GM18951 (cell line): Measurements from ENCODE around the gene ZRANB3.

ENCODE experiments used
- POLR2A ChIP-seq: IDR thresholded peaks from 4 replicates; pipeline ENCODE4 v1.6.1; 2011; ENCODE audit warnings: mild to moderate bottlenecking; ENCODE audit not compliant: insufficient read length, insufficient read depth; ENCODE audit errors: extremely low read depth
- in situ Hi-C: fragments of 300-500 bp; cut with MboI; formaldehyde crosslinking; loops from one replicate; pipeline ENCODE4 v1.12.0; 2022; ENCODE audit warnings: low sequenced_read_pairs, mixed read lengths, inconsistent platforms; ENCODE audit not compliant: unreplicated experiment

ZRANB3 gene

GRCh38 chr2:135246711-135247270 lies 284.2 kb downstream of the ZRANB3 start:
- no peak for TF ChIP-seq POLR2A
- in situ Hi-C loops, result no loop called here

- no peak for TF ChIP-seq POLR2A
- in situ Hi-C loops, result no loop called here
Measured at GRCh38 chr2:135245071-135245470, 285.9 kb downstream of the ZRANB3 start.

GRCh38 chr2:135238651-135239050 lies 292.4 kb downstream of the ZRANB3 start:
- no peak for TF ChIP-seq POLR2A
- in situ Hi-C loops, result no loop called here

- in situ Hi-C loops, result no loop called here
- TF ChIP-seq POLR2A, result no peak
Measured at GRCh38 chr2:135230150-135230549, 300.9 kb downstream of the ZRANB3 start.

- TF ChIP-seq POLR2A, result no peak
Measured at GRCh38 chr2:135227386-135227785, 303.6 kb downstream of the ZRANB3 start.

GRCh38 chr2:135226961-135227360 lies 304.1 kb downstream of the ZRANB3 start:
- in situ Hi-C loops, result no loop called here
- TF ChIP-seq POLR2A, result no peak

More at GRCh38 chr2:135227386-135227785, 303.6 kb downstream of the ZRANB3 start:
- in situ Hi-C loops, result no loop called here

GRCh38 chr2:135225781-135226180 lies 305.2 kb downstream of the ZRANB3 start:
- no peak for TF ChIP-seq POLR2A
- in situ Hi-C loops, result no loop called here

- in situ Hi-C loops, result no loop called here
- TF ChIP-seq POLR2A, result no peak
Measured at GRCh38 chr2:135219226-135219625, 311.8 kb downstream of the ZRANB3 start.

GRCh38 chr2:135218426-135218825 lies 312.6 kb downstream of the ZRANB3 start:
- in situ Hi-C loops, result no loop called here
- TF ChIP-seq POLR2A, result no peak

- in situ Hi-C loops, result no loop called here
Measured at GRCh38 chr2:135212757-135213156, 318.3 kb downstream of the ZRANB3 start.

GRCh38 chr2:135208016-135208415 lies 323.0 kb downstream of the ZRANB3 start:
- in situ Hi-C loops, result no loop called here
- TF ChIP-seq POLR2A, result no peak

More at GRCh38 chr2:135212757-135213156, 318.3 kb downstream of the ZRANB3 start:
- no peak for TF ChIP-seq POLR2A

- no peak for TF ChIP-seq POLR2A
- in situ Hi-C loops, result no loop called here
Measured at GRCh38 chr2:135203944-135204343, 327.1 kb downstream of the ZRANB3 start.

- TF ChIP-seq POLR2A, result no peak
- in situ Hi-C loops, result no loop called here
Measured at GRCh38 chr2:135202751-135203150, 328.3 kb downstream of the ZRANB3 start.

GRCh38 chr2:135198481-135198880 lies 332.5 kb downstream of the ZRANB3 start:
- no peak for TF ChIP-seq POLR2A
- in situ Hi-C loops, result no loop called here

- in situ Hi-C loops, result no loop called here
- TF ChIP-seq POLR2A, result no peak
Measured at GRCh38 chr2:135190799-135191198, 340.2 kb downstream of the ZRANB3 start.
